HT1080 (cell line): ENCODE data around the gene C11orf52. TPM values are rescaled to one million over a fixed set of nuclear protein-coding genes. Genes with fewer than 3 reads are reported as not detected.

Experiments used
- DNase-seq: peaks from one replicate; pipeline ENCODE4 v3.0.0-alpha.2; 2015; ENCODE audit warnings: low read depth
- small RNA-seq: library from RNA; depleted of rRNA; stranded (forward); fragments of <200 nt; gene quantifications from one replicate; pipeline ENCODE3, GENCODE V24; 2014
- total RNA-seq: library from RNA; depleted of rRNA; stranded (reverse); fragments of >200 nt; shearing (Covaris generic); gene quantifications from 2 replicates; pipeline ENCODE4 v1.2.3, GENCODE V29; 2014; rRNA removed

C11orf52 gene
- total RNA-seq, 1 experiment from 2014 or later, result not detected

GRCh38 chr11:111974446-111974845 lies 55.7 kb downstream of the C11orf52 start:
- no peak for DNase-seq

- no peak for DNase-seq
Measured at GRCh38 chr11:111975076-111975806, 56.5 kb downstream of the C11orf52 start.

DNA sequence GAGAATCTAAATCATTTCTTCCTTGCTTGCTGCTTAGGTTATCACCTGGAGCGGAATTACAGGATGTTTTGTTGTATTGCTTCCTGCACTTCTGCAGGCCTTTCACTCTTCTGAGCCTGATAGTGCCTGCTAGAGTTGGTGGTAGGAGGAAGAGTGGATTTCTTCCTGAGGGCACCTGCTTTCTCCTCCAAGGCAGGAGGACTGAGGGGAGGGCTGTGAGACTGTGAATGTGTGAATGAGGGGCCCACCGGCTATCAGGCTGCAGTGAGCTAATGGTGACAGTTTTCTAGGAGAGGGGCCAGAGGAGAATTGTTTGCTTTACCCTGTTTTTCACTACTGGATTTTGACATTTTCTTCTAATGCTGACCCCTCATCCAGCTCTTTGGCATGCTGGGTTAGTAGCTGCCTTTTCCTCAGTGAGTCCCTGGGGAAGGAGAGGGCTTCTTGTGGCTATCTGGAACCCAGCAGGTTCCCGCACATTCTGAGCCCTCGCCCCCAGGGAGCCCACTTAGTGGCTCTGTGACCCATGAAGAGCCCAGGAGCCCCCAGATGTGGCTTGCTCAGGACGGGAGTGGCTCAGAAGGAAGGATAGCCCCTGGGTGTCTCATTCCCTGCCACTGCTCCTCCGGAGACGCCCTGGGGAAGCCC lies 57.5 kb downstream of the C11orf52 start:
- no peak for DNase-seq

Small RNA genes within 50 kb of the gene (small RNA-seq; reads per million reads assigned to genes)
- not detected for gene C11orf52
- gene RNA5SP351, result not detected
- not detected for gene RPL37AP8

Other genes with a start within 250 kb of the C11orf52 start
- gene PPP2R1B, start 152.5 kb upstream of the C11orf52 start, total RNA-seq, result 23.9 and 33.9 TPM in 2 replicates
- 18.3 and 25.1 TPM in 2 replicates for gene ALG9, start 47.3 kb upstream of the C11orf52 start, total RNA-seq
- 6.0 and 7.0 TPM in 2 replicates for gene FDXACB1, start 39.7 kb upstream of the C11orf52 start, total RNA-seq
- 63.7 and 74.6 TPM in 2 replicates for gene CFAP68, start 39.4 kb upstream of the C11orf52 start, total RNA-seq
- not detected in 2 replicates for gene CRYAB, start 7.1 kb upstream of the C11orf52 start, total RNA-seq
- not detected in 2 replicates for gene HSPB2, start 6.2 kb upstream of the C11orf52 start, total RNA-seq
- 2.8 and 5.1 TPM in 2 replicates for gene DIXDC1, start 18.4 kb downstream of the C11orf52 start, total RNA-seq
- gene DLAT, start 106.5 kb downstream of the C11orf52 start, total RNA-seq, result 65.8 and 67.9 TPM in 2 replicates
- 1.3 TPM in 2 replicates for gene PIH1D2, start 155.1 kb downstream of the C11orf52 start, total RNA-seq
- 22.1 and 27.2 TPM in 2 replicates for gene NKAPD1, start 155.4 kb downstream of the C11orf52 start, total RNA-seq
- gene TIMM8B, start 167.8 kb downstream of the C11orf52 start, total RNA-seq, result 106 and 119 TPM in 2 replicates
- gene SDHD, start 168.0 kb downstream of the C11orf52 start, total RNA-seq, result 247 and 308 TPM in 2 replicates
- gene IL18, start 245.2 kb downstream of the C11orf52 start, total RNA-seq, result 0.32 TPM in 1 of 2 replicates, not detected in the other
- gene TEX12, start 248.5 kb downstream of the C11orf52 start, total RNA-seq, result 0.94 TPM in 1 of 2 replicates, not detected in the other